HG03520 (cell line): Measurements from ENCODE around the gene CDC123.
"Not testable (repeated sequence)": the region's sequence is repeated elsewhere in the genome, so short reads cannot be mapped to it uniquely, and the experiment has no call there.

Source experiments
- ATAC-seq: cut with Tn5 transposase; IDR thresholded peaks from one replicate; pipeline ENCODE4 v1.9.1; 2021; ENCODE audit warnings: mild to moderate bottlenecking, moderate library complexity; ENCODE audit not compliant: unreplicated experiment

The CDC123 gene

DNA sequence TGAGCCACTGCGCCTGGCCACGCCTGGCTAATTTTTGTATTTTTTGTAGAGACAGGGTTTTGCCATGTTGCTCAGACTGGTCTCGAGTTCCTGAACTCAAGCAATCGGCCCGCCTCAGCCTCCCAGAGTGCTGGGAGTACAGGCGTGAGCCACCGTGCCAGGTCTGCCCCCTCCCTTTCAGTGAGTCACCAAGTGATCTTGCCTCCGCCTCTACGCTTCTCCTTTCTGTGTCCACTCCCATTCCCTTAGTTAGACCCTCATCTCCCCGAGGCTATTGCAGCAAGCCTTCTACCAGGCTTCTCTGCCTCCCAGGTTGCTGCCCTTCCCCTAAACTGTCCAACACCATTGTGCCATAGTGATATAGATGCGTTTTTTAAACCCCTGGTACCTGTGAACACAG, 32.9 kb downstream of the CDC123 start:
- ATAC-seq = no peak

- not testable (repeated sequence) for ATAC-seq
These were observed 38.7 kb downstream of the CDC123 start for GRCh38 chr10:12234687-12235086.

DNA sequence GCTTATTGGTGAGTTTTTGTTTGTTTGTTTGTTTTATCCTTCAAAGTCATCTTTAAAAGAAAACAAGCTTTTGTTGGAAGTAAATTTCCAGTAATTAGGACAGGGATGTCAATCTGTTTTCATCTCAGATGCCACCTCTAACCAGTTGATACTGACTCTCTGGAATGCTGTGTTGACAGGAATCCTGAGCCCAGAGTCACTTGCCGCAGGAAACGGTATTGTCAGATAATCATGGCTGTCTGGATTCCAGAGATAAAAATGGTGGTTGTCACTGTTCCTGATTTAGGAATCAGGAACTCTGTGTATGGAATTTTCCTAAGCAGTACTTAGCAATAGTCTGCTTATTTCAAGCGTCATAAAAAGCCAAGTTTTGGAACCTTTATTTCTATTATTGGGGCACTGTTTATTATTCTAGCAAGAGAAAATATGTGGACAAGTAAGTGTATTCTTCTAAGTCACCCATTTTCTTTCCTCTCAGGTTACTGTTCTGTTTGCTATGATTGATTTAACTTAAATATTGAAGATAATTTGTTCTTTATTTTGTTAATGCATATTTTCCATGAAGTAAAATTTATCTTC, 39.2 kb downstream of the CDC123 start:
- no peak for ATAC-seq

GRCh38 chr10:12235796-12236195, 39.8 kb downstream of the CDC123 start:
- ATAC-seq = no peak

- ATAC-seq = no peak
These were observed 41.6 kb downstream of the CDC123 start for GRCh38 chr10:12237265-12238220.

- ATAC-seq = no peak
These were observed 42.8 kb downstream of the CDC123 start for GRCh38 chr10:12238821-12239220.

DNA sequence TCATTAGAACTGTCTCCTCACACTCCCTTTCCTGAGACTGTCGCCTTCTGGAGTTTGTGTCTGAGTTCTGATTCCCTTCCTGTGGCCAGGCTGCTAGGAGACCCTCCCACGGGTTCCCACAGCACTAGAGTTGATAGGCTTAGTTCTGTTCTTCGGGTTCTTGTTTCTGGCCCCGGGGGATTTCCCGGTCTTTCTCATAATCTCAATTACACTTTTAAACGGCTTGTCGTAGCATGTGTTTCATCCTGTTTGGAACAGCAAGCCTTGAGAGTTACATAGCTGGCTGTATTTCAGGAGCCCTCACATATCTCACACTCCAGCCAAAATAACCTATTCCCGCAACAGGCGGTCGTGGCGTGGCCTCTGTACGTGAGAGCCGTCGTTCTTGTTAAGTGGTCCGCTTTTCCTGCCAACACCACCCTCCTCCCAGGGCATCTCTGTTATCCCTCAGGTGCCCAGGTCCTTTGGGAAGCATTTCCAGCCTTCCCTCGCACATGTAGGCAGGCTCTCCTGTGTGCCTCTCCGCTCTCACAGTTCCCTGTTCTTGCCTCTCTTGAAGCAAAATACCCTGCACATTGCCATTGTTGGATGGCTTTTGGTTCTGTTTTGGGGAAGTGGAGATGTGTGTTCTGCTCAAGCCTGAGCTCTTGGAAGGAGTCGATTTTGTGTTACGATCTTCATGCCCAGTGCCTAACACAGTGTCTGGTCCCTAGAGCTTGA, 46.0 kb downstream of the CDC123 start:
- ATAC-seq = no peak

DNA sequence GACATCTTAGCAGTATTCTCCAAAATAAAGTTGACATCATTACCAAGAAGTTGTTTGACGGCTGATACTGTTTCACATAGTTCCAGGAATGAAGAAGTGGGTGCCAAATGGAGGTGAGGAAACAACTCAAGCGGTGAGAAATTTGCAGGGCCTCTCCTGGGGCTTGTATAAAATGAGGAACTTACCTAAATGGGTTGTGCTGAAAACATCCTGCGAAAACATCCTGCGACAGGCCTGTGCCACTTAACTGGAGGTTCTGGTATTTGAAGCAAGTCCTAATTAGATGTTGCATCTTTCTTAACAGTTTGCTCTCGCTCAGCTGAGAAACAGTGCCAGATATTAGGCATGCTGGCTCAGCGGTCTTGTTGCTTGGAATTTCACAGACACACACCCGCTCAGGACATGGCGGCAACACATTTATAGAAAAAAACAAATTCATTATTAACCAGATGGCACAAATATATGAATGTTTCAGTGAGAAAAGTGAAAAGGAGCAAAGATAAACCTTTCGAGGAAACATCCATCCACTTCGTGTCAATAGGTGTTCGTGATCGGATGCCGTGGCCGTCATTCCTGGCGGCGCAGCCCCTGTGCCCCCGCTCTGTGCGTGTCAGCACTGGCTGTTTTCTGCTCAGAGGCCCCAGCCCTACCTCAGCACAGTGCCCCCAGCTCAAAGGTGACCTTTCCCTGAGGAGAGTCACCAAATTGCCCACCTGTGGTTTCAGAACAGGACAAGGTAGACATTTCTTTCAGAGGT, 48.1 kb downstream of the CDC123 start:
- no peak for ATAC-seq

- no peak for ATAC-seq
These were observed 54.2 kb downstream of the CDC123 start for GRCh38 chr10:12250181-12250580.

DNA sequence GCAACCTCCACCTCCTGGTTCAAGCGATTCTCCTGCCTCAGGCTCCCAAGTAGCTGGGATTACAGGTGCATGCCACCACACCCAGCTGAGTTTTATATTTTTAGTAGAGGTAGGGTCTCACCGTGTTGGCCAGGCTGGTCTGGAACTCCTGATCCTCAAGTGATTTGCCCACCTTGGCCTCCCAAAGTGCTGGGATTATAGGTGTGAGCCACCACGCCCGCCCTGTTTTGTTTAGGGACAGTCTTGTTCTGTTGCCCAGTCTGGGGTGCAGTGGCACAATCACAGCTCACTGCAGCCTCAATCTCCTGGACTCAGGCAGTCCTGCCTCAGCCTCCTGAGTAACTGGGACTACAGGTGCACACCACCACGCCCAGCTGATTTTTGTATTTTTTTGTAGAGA, 54.7 kb downstream of the CDC123 start:
- ATAC-seq = not testable (repeated sequence)

- no peak for ATAC-seq
These were observed 55.6 kb downstream of the CDC123 start for GRCh38 chr10:12251581-12251980.

- ATAC-seq = no peak
These were observed 57.0 kb downstream of the CDC123 start for GRCh38 chr10:12252882-12253546.

GRCh38 chr10:12255048-12255447, 59.1 kb downstream of the CDC123 start:
- no peak for ATAC-seq

DNA sequence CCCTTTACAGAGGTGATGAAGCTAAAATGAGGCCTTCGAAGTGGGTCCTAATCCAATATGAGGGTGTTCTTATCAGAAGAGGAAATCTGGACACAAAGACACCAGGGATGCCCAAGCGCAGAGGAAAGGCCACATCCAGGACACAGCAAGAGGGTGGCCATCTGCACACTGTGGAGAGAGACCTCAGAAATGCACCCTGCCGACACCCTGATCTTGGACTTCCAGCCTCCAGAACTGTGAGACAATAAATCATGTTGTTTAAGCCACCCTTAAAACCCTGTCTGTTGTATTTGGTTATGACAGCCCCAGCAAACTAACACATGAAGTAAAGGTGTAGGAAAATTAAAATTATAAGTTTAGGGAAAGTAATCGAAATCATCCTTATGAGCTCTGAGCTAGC, 64.0 kb downstream of the CDC123 start:
- no peak for ATAC-seq

DNA sequence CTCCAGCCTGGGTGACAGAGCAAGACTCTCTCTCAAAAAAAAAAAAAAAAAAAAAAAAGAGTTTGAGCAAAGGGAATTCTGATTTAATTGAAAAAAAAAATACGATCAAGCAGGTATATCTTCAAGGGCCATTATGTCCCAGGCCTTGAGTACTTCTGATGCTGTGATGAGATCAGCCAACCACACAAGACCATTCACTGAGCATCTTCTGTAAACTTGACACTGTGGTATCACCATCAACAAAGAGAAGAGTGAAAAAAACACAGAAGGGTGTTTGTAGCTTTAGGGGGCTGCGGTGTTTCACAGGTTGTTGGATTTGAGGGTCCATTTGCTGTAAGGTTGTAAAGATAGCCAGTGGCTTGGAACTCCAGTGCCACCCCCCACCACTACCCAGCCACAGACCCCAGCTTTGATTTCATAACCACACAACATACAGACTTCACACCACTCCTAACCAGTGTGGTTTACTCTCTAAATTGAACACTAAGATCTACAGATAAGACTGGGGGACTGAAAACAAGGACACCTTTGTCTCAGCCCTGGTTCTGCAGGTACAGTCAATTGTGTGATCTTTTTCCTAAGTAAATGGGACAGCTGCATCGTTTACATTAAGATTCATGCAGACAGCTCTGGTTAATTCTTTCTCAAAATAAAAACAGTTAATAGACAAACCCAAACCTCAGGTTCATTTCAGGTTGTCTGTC, 66.4 kb downstream of the CDC123 start:
- no peak for ATAC-seq

DNA sequence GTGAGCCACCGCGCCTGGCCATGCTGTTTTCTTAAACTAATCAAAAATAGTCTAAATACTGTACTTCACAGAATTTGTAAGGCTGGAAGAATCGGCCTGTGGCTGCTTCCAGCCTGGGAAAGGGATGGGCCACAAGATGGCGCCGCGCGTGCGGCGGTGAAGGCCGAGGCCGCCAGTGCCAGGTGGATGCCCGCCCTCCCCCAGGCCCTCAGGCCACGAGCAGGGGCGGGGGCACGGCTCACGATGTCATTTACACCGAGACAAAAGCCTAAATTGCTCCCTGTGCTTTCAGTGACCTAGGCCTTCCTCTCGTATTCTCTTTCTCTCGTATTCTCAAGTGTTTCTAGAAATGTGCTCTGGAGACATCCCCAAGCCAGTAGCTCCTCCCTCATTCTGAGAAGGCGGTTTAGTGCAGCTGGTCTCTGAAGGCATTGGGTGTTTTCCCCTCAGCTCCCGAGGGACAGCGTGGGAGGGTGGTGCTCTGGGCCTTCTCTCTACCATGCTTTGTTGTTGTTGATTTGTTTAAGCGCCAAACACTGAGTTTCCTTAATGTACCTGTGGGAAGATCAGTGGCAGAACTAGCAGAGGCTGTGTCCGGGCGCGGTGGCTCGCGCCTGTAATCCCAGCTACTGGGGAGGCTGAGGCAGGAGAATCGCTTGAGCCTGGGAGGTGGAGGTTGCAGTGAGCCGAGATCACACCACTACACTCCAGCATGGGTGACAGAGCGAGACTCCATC, 68.4 kb downstream of the CDC123 start:
- peak; percentile 78 for ATAC-seq

- no peak for ATAC-seq
These were observed 73.1 kb downstream of the CDC123 start for GRCh38 chr10:12269056-12269455.

DNA sequence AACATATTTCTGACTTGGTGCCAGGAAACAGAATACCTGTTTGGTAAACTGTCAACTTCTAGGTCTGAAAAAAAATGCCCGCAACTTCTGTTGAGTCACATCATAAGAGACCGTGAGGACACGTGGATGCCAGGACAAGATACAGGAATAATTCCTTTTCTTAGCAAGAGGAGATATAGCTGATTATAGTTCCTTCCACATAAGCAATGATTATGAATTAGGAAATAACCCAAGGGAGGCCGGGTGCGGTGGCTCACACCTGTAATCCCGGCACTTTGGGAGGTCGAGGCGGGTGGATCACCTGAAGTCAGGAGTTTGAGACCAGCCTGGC, 75.2 kb downstream of the CDC123 start:
- ATAC-seq = no peak

- not testable (repeated sequence) for ATAC-seq
These were observed 81.9 kb downstream of the CDC123 start for GRCh38 chr10:12277862-12278261.
